Hepatocyte (in vitro differentiated cells): ENCODE results near the gene RASGRP1.

Source experiments
- EZH2 ChIP-seq: fragments of 200-600 bp; sonication (generic); IDR thresholded peaks from 2 replicates; pipeline ENCODE4 v1.6.1; 2016; ENCODE audit warnings: antibody characterized with exemption, mild to moderate bottlenecking, borderline replicate concordance
- EZH2phosphoT487 ChIP-seq: fragments of 200-600 bp; sonication (generic); IDR thresholded peaks from one replicate; pipeline ENCODE4 v1.6.1; 2018; ENCODE audit warnings: antibody characterized with exemption, mild to moderate bottlenecking, low read depth, moderate library complexity; ENCODE audit not compliant: unreplicated experiment, severe bottlenecking
- TF ChIP-seq, protein P1 (sequence below): fragments of 200-600 bp; sonication (generic); IDR thresholded peaks from 2 replicates; pipeline ENCODE4 v1.5.1; 2016; ENCODE audit warnings: antibody characterized with exemption, mild to moderate bottlenecking; ENCODE audit not compliant: poor library complexity

DNA sequence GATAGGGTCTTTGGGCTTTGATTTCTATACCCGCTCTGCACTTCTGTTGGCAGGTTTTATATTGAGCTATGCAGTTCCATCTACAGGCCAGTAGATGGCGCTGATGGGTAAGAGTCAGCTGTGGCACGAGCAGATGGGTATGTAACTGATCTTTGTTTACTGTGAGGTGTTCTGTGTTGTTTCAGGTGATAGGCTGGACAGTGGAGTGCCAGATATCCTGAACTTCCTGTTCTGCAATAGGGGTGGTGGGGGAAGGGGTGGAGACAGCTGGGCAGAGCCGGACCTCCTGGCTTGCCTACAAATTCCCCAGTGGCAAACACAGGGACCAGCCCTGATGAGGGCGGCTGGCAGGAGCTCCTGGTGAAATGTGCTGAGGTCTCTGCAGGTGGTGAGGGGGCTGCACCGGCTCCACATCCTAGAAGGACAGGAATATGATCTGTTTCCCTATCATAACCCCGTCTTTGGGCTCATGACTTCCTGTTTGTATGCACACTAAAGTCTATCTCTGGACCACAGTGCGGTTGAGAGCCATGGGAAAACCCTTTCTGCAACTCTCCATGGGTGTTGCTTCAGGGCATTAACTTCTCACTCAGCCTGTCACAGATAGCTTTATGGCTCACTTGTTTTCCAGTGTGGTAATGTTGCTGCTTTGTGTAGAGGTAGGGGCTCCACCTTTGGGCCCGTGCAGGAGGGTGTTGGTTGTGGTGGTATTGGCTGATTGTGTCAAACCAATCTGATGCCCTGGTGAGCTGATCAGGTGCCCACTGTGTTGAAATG is 124.1 kb downstream of the RASGRP1 start:
- TF ChIP-seq, protein P1, sequence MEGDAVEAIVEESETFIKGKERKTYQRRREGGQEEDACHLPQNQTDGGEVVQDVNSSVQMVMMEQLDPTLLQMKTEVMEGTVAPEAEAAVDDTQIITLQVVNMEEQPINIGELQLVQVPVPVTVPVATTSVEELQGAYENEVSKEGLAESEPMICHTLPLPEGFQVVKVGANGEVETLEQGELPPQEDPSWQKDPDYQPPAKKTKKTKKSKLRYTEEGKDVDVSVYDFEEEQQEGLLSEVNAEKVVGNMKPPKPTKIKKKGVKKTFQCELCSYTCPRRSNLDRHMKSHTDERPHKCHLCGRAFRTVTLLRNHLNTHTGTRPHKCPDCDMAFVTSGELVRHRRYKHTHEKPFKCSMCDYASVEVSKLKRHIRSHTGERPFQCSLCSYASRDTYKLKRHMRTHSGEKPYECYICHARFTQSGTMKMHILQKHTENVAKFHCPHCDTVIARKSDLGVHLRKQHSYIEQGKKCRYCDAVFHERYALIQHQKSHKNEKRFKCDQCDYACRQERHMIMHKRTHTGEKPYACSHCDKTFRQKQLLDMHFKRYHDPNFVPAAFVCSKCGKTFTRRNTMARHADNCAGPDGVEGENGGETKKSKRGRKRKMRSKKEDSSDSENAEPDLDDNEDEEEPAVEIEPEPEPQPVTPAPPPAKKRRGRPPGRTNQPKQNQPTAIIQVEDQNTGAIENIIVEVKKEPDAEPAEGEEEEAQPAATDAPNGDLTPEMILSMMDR, result peak; percentile 88
- TF ChIP-seq EZH2 (no peak), EZH2phosphoT487 (no peak)
